ENCODE results near the gene PIK3C3.
"Not testable (repeated sequence)": the region's sequence is repeated elsewhere in the genome, so short reads cannot be mapped to it uniquely, and the experiment has no call there.

Gene PIK3C3

GRCh38 chr18:42107691-42108450, 152.8 kb downstream of the PIK3C3 start:
- no peak for DNase-seq (ENCODE audit: low read depth, low spot score)
- no peak overlapping the region for H3K27ac ChIP-seq

- not testable (repeated sequence) for DNase-seq (ENCODE audit: low read depth, low spot score)
- peak overlapping the region; percentile 30 for H3K27ac ChIP-seq
These were observed 157.1 kb downstream of the PIK3C3 start for GRCh38 chr18:42112147-42112546.

- peak overlapping the region; percentile 30 for H3K27ac ChIP-seq
- no peak for DNase-seq (ENCODE audit: low read depth, low spot score)
These were observed 157.8 kb downstream of the PIK3C3 start for GRCh38 chr18:42112657-42113420.

- no peak for DNase-seq (ENCODE audit: low read depth, low spot score)
- H3K27ac ChIP-seq = peak overlapping the region; percentile 5
These were observed 158.6 kb downstream of the PIK3C3 start for GRCh38 chr18:42113529-42114191.

DNA sequence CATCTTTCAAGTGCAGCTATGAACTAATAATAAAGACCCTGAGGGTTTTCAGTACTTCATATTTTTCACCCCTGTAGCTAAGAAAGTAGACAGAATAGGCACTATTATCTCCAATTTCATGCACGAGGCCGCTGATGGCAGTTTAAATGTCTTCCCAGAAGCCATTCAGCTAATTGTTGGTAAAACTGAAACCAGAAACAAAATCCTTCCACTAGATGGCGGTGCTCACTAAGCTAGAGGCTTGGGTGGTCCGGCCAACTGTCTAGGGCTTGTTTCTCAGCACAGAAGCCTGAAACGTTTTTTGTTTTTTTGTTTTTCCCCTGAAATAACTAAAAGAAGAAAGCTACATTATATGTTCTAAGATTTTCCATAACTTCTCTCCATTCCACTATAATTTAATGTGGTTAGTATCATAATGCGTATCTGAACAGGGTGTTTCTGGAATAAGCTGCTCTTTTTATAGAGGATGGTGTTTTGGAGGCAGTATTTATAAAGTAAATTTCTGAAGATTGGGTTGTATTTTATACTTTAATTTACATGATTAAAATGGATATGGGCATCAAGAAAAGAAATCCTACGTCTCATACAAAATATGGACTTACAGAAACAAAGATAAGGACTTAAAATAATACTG, 159.4 kb downstream of the PIK3C3 start:
- no peak for DNase-seq (ENCODE audit: low read depth, low spot score)
- H3K27ac ChIP-seq = no peak overlapping the region

GRCh38 chr18:42126586-42126985, 171.6 kb downstream of the PIK3C3 start:
- no peak for DNase-seq (ENCODE audit: low read depth, low spot score)
- no peak overlapping the region for H3K27ac ChIP-seq

DNA sequence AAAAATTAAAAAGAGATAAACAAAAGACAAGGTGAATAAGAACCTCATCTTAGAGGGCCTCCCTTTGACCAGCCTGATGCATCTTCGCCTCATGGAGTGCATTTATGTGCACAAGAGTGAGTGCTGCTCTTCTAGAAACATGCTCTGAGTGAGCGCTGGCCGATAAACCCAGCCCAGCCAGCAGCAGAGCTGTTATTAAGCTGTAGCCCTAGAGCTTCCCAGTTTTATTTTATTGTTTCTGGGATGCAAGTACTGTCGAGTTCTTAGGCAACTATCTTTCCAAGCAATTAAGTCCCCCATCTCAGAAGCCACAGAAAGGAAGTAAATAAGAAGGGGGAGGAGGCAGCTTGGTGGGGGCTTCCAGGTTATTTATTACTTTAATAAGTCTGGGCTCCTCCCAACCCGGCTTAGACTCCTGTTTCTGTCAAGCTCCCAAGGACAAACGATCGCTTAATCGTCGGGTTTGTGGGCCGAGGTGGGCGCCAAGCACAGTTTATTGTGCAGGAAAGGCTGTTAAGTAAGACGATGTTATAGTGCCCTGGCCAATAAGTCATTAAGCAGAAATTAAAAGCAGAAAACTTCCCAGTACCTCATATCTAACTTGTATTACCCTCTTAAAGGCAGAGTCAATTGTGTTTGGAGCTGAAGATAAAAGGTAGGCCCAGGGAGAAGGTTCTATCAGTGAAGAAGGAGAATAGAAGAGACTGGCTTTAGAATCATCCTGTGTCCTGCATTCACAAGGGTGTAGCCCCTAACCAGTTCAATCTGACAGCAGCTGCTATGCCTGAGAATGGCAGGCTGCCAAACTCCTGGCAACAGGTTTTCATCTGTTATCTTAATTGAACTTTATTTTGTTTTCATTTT, 176.3 kb downstream of the PIK3C3 start:
- H3K27ac ChIP-seq = no peak overlapping the region
- no peak for DNase-seq (ENCODE audit: low read depth, low spot score)

GRCh38 chr18:42131930-42132244, 176.9 kb downstream of the PIK3C3 start:
- H3K27ac ChIP-seq = no peak overlapping the region
- DNase-seq (ENCODE audit: low read depth, low spot score) = no peak

Data from epithelial cell of prostate (primary cell).